Left renal pelvis (tissue), 4 donors: Measurements from ENCODE around the gene DNAH3. TPM values are rescaled to one million over a fixed set of nuclear protein-coding genes. Genes with fewer than 3 reads are reported as not detected.
"Not testable (repeated sequence)": the region's sequence is repeated elsewhere in the genome, so short reads cannot be mapped to it uniquely, and the experiment has no call there.

Experiments used
- DNase-seq, 4 donors: peaks; one replicate each; pipeline ENCODE4 v3.0.0-alpha.2; 2013; ENCODE audit warnings: low read depth in 4 of 4, low spot score in 3 of 4
- polyA plus RNA-seq, 4 donors: library from polyadenylated mRNA; unstranded; fragments of 120-200 nt; gene quantifications; one replicate each; pipeline ENCODE4 v1.2.1, GENCODE V29; 2013; ENCODE audit not compliant: insufficient read length in 4 of 4

DNAH3 gene
- polyA plus RNA-seq, 4 donors = 0.26 to 0.96 (median 0.40) TPM

GRCh38 chr16:21075252-21075651 is 75.4 kb downstream of the DNAH3 start:
- no peak for DNase-seq

- DNase-seq = no peak
Observed at GRCh38 chr16:21072976-21073375, 77.7 kb downstream of the DNAH3 start.

GRCh38 chr16:21071741-21072140 is 78.9 kb downstream of the DNAH3 start:
- DNase-seq = no peak

DNA sequence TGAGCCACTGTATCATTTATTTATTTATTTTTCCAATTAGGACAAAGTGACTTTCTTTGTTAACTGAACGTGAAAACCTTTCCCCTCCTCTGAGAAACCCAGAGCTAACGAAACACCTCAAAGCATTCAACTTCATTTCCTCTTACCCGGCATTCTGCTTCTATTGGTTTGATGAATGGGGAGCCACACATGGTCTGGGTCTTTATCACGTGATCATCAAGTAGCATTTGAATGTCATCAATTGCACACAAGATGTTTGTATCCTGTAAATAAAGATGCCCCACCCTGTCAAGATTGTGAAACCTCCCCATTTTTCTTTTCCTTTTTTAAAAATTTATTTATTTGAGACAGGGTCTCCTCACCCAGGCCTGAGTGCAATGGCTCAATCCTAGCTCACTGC is 80.1 kb downstream of the DNAH3 start:
- DNase-seq = no peak

DNA sequence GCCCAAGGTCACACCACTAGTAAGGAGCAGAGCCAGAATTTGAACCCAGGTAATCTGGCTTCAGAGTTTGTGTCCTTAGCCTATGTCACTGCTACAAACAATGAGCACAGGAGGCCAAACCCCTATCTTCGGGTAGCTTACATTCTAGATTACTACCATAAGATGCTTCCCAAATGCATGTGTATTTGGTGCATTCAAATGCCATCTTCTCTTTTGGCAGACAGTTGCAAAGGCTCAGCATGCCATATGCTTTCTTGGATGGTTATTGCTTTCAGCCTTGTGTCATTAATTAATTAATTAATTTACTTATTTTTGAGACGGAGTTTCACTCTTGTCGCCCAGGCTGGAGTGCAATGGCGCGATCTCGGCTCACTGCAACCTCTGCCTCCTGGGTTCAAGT is 80.7 kb downstream of the DNAH3 start:
- DNase-seq = no peak

- no peak for DNase-seq
Observed at GRCh38 chr16:21064203-21064602, 86.4 kb downstream of the DNAH3 start.

DNA sequence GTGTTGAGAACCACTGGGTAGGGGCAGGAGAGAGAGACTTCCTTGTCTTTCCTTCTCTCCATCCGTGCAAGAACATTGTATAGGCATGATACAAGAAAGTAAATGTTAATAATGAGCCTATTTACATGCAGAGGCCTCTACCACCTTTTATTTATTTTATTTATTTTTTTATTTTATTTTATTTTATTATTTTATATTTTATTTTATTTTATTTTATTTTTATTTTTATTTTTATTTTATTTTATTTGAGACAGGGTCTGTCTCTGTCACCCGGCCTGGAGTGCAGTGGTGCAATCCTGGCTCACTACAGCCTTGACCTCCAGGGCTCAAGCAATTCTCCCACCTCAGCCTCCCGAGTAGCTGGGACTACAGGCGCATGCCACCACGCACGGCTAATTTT is 87.3 kb downstream of the DNAH3 start:
- not testable (repeated sequence) for DNase-seq

DNA sequence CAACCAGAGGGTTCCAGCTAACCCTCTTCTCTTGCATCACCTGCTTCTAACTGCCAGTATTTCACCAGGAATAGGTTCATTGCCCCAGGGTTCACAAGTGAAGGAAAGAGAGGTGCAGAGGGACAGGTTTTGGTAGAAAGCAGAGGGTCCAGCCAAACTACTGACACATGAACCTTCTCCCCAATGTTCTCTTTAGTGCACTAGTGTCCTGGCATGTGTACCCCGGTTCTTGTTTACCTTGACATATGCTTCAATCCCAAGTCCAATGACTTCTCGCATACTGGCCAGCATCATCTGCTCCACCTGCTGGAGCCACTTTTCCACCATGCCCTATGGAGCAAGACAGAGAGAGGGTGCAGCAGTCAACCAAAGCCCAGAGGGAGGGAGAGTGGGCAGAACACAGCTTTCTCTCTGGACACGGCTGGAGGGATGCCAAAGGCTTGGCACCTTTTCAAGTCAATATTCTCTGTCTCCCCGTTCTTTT is 90.6 kb downstream of the DNAH3 start:
- DNase-seq = no peak

GRCh38 chr16:21057875-21058274 is 92.8 kb downstream of the DNAH3 start:
- no peak for DNase-seq

GRCh38 chr16:21056396-21056795 is 94.2 kb downstream of the DNAH3 start:
- DNase-seq = no peak

DNA sequence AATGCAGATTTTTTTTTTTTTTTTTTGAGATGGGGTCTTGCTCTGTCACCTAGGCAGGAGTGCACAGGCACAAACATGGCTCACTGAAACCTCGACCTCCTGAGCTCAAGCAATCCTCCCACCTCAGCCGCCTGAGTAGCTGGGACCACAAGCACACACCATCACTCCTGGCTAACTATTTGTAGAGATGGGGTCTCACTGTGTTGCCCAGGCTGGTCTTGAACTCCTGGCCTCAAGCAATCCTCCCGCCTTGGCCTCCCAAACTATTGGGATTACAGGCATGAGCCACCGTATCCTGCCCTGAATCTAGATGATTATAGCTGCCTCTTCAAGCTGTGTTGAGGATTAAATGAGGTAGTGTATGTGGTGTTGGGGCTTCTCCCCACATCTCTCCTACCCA is 94.9 kb downstream of the DNAH3 start:
- DNase-seq = not testable (repeated sequence)

GRCh38 chr16:21053590-21053989 is 97.1 kb downstream of the DNAH3 start:
- DNase-seq = no peak

DNA sequence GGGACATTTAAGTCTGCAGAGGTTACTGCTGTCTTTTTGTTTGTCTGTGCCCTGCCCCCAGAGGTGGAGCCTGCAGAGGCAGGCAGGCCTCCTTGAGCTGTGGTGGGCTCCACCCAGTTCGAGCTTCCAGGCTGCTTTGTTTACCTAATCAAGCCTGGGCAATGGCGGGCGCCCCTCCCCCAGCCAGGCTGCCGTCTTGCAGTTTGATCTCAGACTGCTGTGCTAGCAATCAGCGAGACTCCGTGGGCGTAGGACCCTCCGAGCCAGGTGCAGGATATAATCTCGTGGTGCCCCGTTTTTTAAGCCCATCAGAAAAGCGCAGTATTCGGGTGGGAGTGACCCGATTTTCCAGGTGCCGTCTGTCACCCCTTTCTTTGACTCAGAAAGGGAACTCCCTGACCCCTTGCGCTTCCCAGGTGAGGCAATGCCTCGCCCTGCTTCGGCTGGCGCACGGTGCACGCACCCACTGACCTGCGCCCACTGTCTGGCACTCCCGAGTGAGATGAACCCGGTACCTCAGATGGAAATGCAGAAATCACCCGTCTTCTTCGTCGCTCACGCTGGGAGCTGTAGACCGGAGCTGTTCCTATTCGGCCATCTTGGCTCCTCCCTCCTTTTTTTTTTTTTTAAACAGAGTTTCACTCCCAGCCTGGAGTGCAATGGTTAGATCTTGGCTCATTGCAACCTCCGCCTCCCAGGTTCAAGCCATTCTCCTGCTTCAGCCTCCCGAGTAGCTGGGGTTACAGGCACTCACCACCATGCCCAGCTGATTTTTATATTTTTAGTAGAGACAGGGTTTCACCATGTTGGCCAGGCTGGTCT is 102.3 kb downstream of the DNAH3 start:
- not testable (repeated sequence) for DNase-seq

- no peak for DNase-seq
Observed at GRCh38 chr16:21038197-21038596, 112.4 kb downstream of the DNAH3 start.

- DNase-seq = no peak
Observed at GRCh38 chr16:21037736-21038135, 112.9 kb downstream of the DNAH3 start.

- DNase-seq = no peak
Observed at GRCh38 chr16:21037168-21037567, 113.5 kb downstream of the DNAH3 start.

DNA sequence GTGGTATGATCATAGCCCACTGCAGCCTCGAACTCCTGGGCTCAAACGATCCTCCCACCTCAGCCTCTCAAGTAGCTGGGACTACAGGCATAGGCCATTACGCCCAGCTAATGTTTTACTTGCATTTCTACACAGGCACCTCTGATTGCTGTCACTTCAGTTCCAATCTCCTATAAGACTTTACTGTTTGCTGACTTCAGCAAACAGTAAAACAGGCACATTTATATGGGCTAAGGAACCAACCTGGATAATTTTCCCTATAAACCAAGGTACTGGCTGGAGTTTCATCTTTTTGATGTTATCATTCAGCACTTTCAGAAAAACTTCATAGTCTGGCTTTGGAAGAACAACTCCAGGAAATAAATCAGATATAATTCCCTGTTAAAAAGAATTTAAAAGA is 114.2 kb downstream of the DNAH3 start:
- no peak for DNase-seq

DNA sequence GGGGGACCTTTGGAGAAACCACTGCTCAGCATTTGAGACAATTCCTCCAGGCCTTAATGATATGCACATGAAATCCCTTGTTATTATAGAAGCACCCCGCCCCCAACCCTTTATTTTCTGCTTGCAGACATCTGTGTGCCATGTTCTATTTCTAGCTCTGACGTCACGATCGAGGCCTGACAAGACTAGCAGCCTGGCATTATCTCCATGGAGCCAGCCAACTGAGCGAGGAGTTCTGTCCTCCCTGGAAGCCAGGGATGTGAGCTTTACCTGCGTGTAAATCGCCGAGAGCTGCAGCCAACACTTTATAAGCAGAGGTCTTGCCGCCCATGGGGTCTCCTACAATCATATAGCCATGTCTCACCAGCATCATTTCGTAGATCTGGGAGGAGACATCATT is 116.9 kb downstream of the DNAH3 start:
- DNase-seq = no peak

GRCh38 chr16:21033264-21033663 is 117.4 kb downstream of the DNAH3 start:
- no peak for DNase-seq

- DNase-seq = no peak
Observed at GRCh38 chr16:21028728-21029127, 121.9 kb downstream of the DNAH3 start.

GRCh38 chr16:21026846-21027245 is 123.8 kb downstream of the DNAH3 start:
- DNase-seq = no peak

GRCh38 chr16:21023509-21024202 is 127.0 kb downstream of the DNAH3 start:
- DNase-seq = no peak
